ENCODE measurements around the gene MYO16. TPM values are rescaled to one million over a fixed set of nuclear protein-coding genes. Genes with fewer than 3 reads are reported as not detected.

MYO16 gene
- total and polyA plus RNA-seq, 9 donors = 12.1 to 29.7 (median 16.4) TPM

GRCh38 chr13:108921238-108921637 lies 291.8 kb downstream of the MYO16 start:
- H3K36me3 ChIP-seq (ENCODE audit: control insufficient read depth, insufficient read depth, low read length) = no peaks in the 10 kb centered on the region
- WGBS (ENCODE audit: insufficient coverage) = no CpG with 5 or more reads among the region's 1 CpG
- DNase-seq = no peak
- no peaks in the 10 kb centered on the region for H3K9me3 ChIP-seq (replicated peaks; ENCODE audit: control insufficient read depth, low read depth, low read length)
- H3K27me3 ChIP-seq (ENCODE audit: control insufficient read depth, insufficient read depth, low read length) = no peaks in the 10 kb centered on the region
- no peak overlapping the region for H3K4me3 ChIP-seq (ENCODE audit: low read length)
- no peak overlapping the region for H3K27ac ChIP-seq (ENCODE audit: low read length)
- H3K4me1 ChIP-seq (ENCODE audit: control insufficient read depth, insufficient read depth, low read length) = peaks cover 3% of the 10 kb centered on the region

- WGBS (ENCODE audit: insufficient coverage) = 75% methylated on average over 1 of the region's 5 CpGs
- Histone ChIP-seq H3K4me3 (ENCODE audit: low read length) (no peak overlapping the region), H3K36me3 (ENCODE audit: control insufficient read depth, insufficient read depth, low read length) (no peaks in the 10 kb centered on the region), H3K27me3 (ENCODE audit: control insufficient read depth, insufficient read depth, low read length) (no peaks in the 10 kb centered on the region), H3K9me3 (replicated peaks; ENCODE audit: control insufficient read depth, low read depth, low read length) (no peaks in the 10 kb centered on the region), H3K27ac (ENCODE audit: low read length) (no peak overlapping the region), H3K4me1 (ENCODE audit: control insufficient read depth, insufficient read depth, low read length) (peaks cover 2% of the 10 kb centered on the region)
- DNase-seq = no peak
These were observed 292.7 kb downstream of the MYO16 start for GRCh38 chr13:108922108-108922507.

- DNase-seq = no peak
- Histone ChIP-seq H3K4me3 (ENCODE audit: low read length) (no peak overlapping the region), H3K9me3 (replicated peaks; ENCODE audit: control insufficient read depth, low read depth, low read length) (no peaks in the 10 kb centered on the region), H3K27me3 (ENCODE audit: control insufficient read depth, insufficient read depth, low read length) (no peaks in the 10 kb centered on the region), H3K36me3 (ENCODE audit: control insufficient read depth, insufficient read depth, low read length) (no peaks in the 10 kb centered on the region), H3K27ac (ENCODE audit: low read length) (no peak overlapping the region), H3K4me1 (ENCODE audit: control insufficient read depth, insufficient read depth, low read length) (no peaks in the 10 kb centered on the region)
- 92% methylated on average over 12 of the region's 15 CpGs for WGBS (ENCODE audit: insufficient coverage)
These were observed 294.1 kb downstream of the MYO16 start for GRCh38 chr13:108923386-108924047.

- no peaks in the 10 kb centered on the region for H3K27me3 ChIP-seq (ENCODE audit: control insufficient read depth, insufficient read depth, low read length)
- H3K4me1 ChIP-seq (ENCODE audit: control insufficient read depth, insufficient read depth, low read length) = no peaks in the 10 kb centered on the region
- no peak overlapping the region for H3K27ac ChIP-seq (ENCODE audit: low read length)
- DNase-seq = no peak
- H3K36me3 ChIP-seq (ENCODE audit: control insufficient read depth, insufficient read depth, low read length) = no peaks in the 10 kb centered on the region
- H3K4me3 ChIP-seq (ENCODE audit: low read length) = no peak overlapping the region
- 77% methylated on average over 5 of the region's 5 CpGs for WGBS (ENCODE audit: insufficient coverage)
- no peaks in the 10 kb centered on the region for H3K9me3 ChIP-seq (replicated peaks; ENCODE audit: control insufficient read depth, low read depth, low read length)
These were observed 294.7 kb downstream of the MYO16 start for GRCh38 chr13:108924134-108924533.

GRCh38 chr13:108924541-108924940 lies 295.1 kb downstream of the MYO16 start:
- no peaks in the 10 kb centered on the region for H3K27me3 ChIP-seq (ENCODE audit: control insufficient read depth, insufficient read depth, low read length)
- H3K4me3 ChIP-seq (ENCODE audit: low read length) = no peak overlapping the region
- no peak for DNase-seq
- H3K9me3 ChIP-seq (replicated peaks; ENCODE audit: control insufficient read depth, low read depth, low read length) = no peaks in the 10 kb centered on the region
- H3K27ac ChIP-seq (ENCODE audit: low read length) = no peak overlapping the region
- no peaks in the 10 kb centered on the region for H3K4me1 ChIP-seq (ENCODE audit: control insufficient read depth, insufficient read depth, low read length)
- 92% methylated on average over 10 of the region's 11 CpGs for WGBS (ENCODE audit: insufficient coverage)
- H3K36me3 ChIP-seq (ENCODE audit: control insufficient read depth, insufficient read depth, low read length) = no peaks in the 10 kb centered on the region

- no peaks in the 10 kb centered on the region for H3K27me3 ChIP-seq (ENCODE audit: control insufficient read depth, insufficient read depth, low read length)
- no peaks in the 10 kb centered on the region for H3K4me1 ChIP-seq (ENCODE audit: control insufficient read depth, insufficient read depth, low read length)
- DNase-seq = no peak
- no peak overlapping the region for H3K27ac ChIP-seq (ENCODE audit: low read length)
- H3K4me3 ChIP-seq (ENCODE audit: low read length) = no peak overlapping the region
- WGBS (ENCODE audit: insufficient coverage) = no CpG with 5 or more reads among the region's 6 CpGs
- H3K36me3 ChIP-seq (ENCODE audit: control insufficient read depth, insufficient read depth, low read length) = no peaks in the 10 kb centered on the region
- H3K9me3 ChIP-seq (replicated peaks; ENCODE audit: control insufficient read depth, low read depth, low read length) = no peaks in the 10 kb centered on the region
These were observed 295.7 kb downstream of the MYO16 start for GRCh38 chr13:108925070-108925469.

GRCh38 chr13:108926862-108927261 lies 297.5 kb downstream of the MYO16 start:
- no peak for DNase-seq
- Histone ChIP-seq H3K27ac (ENCODE audit: low read length) (no peak overlapping the region), H3K27me3 (ENCODE audit: control insufficient read depth, insufficient read depth, low read length) (no peaks in the 10 kb centered on the region), H3K36me3 (ENCODE audit: control insufficient read depth, insufficient read depth, low read length) (no peaks in the 10 kb centered on the region), H3K9me3 (replicated peaks; ENCODE audit: control insufficient read depth, low read depth, low read length) (no peaks in the 10 kb centered on the region), H3K4me1 (ENCODE audit: control insufficient read depth, insufficient read depth, low read length) (no peaks in the 10 kb centered on the region), H3K4me3 (ENCODE audit: low read length) (no peak overlapping the region)
- 73% methylated on average over 2 of the region's 5 CpGs for WGBS (ENCODE audit: insufficient coverage)

- H3K27me3 ChIP-seq (ENCODE audit: control insufficient read depth, insufficient read depth, low read length) = no peaks in the 10 kb centered on the region
- H3K9me3 ChIP-seq (replicated peaks; ENCODE audit: control insufficient read depth, low read depth, low read length) = no peaks in the 10 kb centered on the region
- H3K4me1 ChIP-seq (ENCODE audit: control insufficient read depth, insufficient read depth, low read length) = no peaks in the 10 kb centered on the region
- no peak overlapping the region for H3K27ac ChIP-seq (ENCODE audit: low read length)
- H3K4me3 ChIP-seq (ENCODE audit: low read length) = no peak overlapping the region
- 85% methylated on average over 16 of the region's 16 CpGs for WGBS (ENCODE audit: insufficient coverage)
- no peak for DNase-seq
- no peaks in the 10 kb centered on the region for H3K36me3 ChIP-seq (ENCODE audit: control insufficient read depth, insufficient read depth, low read length)
These were observed 298.2 kb downstream of the MYO16 start for GRCh38 chr13:108927615-108928014.

GRCh38 chr13:108929532-108930206 lies 300.3 kb downstream of the MYO16 start:
- no peak for DNase-seq
- Histone ChIP-seq H3K27ac (ENCODE audit: low read length) (no peak overlapping the region), H3K4me1 (ENCODE audit: control insufficient read depth, insufficient read depth, low read length) (no peaks in the 10 kb centered on the region), H3K4me3 (ENCODE audit: low read length) (no peak overlapping the region), H3K9me3 (replicated peaks; ENCODE audit: control insufficient read depth, low read depth, low read length) (no peaks in the 10 kb centered on the region), H3K36me3 (ENCODE audit: control insufficient read depth, insufficient read depth, low read length) (no peaks in the 10 kb centered on the region), H3K27me3 (ENCODE audit: control insufficient read depth, insufficient read depth, low read length) (no peaks in the 10 kb centered on the region)
- WGBS (ENCODE audit: insufficient coverage) = 40% methylated on average over 1 of the region's 3 CpGs

GRCh38 chr13:108932196-108932595 lies 302.8 kb downstream of the MYO16 start:
- H3K9me3 ChIP-seq (replicated peaks; ENCODE audit: control insufficient read depth, low read depth, low read length) = no peaks in the 10 kb centered on the region
- no peak overlapping the region for H3K4me3 ChIP-seq (ENCODE audit: low read length)
- no peak for DNase-seq
- no peak overlapping the region for H3K27ac ChIP-seq (ENCODE audit: low read length)
- no CpG with 5 or more reads among the region's 4 CpGs for WGBS (ENCODE audit: insufficient coverage)
- no peaks in the 10 kb centered on the region for H3K4me1 ChIP-seq (ENCODE audit: control insufficient read depth, insufficient read depth, low read length)
- H3K36me3 ChIP-seq (ENCODE audit: control insufficient read depth, insufficient read depth, low read length) = no peaks in the 10 kb centered on the region
- H3K27me3 ChIP-seq (ENCODE audit: control insufficient read depth, insufficient read depth, low read length) = no peaks in the 10 kb centered on the region

All from muscle of leg (tissue), 11 donors.